ENCODE data around the gene POLG.

Gene POLG

GRCh38 chr15:89377024-89377841, 42.6 kb upstream of the POLG start:
- POLR2A ChIA-PET = interaction anchor here (0.6 to 0.8 kb wide), 2 partner anchors 15 to 46 kb away, joined by 3 read pairs; no protein-coding TSS in a partner anchor
- Histone ChIP-seq H3K4me3 (ENCODE audit: low read depth, low read length) (no peak overlapping the region), H3K36me3 (ENCODE audit: control insufficient read depth in 2 of 2, insufficient read depth in 1 of 2, low read length in 2 of 2) (no peaks in the 10 kb centered on the region)

GRCh38 chr15:89376388-89376787, 41.8 kb upstream of the POLG start:
- TF ChIP-seq, protein P1, sequence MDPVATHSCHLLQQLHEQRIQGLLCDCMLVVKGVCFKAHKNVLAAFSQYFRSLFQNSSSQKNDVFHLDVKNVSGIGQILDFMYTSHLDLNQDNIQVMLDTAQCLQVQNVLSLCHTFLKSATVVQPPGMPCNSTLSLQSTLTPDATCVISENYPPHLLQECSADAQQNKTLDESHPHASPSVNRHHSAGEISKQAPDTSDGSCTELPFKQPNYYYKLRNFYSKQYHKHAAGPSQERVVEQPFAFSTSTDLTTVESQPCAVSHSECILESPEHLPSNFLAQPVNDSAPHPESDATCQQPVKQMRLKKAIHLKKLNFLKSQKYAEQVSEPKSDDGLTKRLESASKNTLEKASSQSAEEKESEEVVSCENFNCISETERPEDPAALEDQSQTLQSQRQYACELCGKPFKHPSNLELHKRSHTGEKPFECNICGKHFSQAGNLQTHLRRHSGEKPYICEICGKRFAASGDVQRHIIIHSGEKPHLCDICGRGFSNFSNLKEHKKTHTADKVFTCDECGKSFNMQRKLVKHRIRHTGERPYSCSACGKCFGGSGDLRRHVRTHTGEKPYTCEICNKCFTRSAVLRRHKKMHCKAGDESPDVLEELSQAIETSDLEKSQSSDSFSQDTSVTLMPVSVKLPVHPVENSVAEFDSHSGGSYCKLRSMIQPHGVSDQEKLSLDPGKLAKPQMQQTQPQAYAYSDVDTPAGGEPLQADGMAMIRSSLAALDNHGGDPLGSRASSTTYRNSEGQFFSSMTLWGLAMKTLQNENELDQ (tag by site-specific recombination; IDR thresholded peaks at IDR 0.05; ENCODE audit: low read depth) = no peak
- TF ChIP-seq TCF7L2 (IDR thresholded peaks at IDR 0.05; ENCODE audit: borderline replicate concordance, low read depth, low read length) (no peak), ZFP37 (tag by site-specific recombination; IDR thresholded peaks at IDR 0.05) (no peak), ZNF146 (tag by site-specific recombination; IDR thresholded peaks at IDR 0.05) (no peak), YY1 (tag by site-specific recombination; IDR thresholded peaks at IDR 0.05) (no peak), KLF17 (tag by site-specific recombination; IDR thresholded peaks at IDR 0.05) (no peak), ZSCAN23 (tag by site-specific recombination; IDR thresholded peaks at IDR 0.05) (no peak)
- TF ChIP-seq, protein P2, sequence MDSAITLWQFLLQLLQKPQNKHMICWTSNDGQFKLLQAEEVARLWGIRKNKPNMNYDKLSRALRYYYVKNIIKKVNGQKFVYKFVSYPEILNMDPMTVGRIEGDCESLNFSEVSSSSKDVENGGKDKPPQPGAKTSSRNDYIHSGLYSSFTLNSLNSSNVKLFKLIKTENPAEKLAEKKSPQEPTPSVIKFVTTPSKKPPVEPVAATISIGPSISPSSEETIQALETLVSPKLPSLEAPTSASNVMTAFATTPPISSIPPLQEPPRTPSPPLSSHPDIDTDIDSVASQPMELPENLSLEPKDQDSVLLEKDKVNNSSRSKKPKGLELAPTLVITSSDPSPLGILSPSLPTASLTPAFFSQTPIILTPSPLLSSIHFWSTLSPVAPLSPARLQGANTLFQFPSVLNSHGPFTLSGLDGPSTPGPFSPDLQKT (IDR thresholded peaks at IDR 0.05; ENCODE audit: borderline replicate concordance, low read depth, low read length) = no peak
- TF ChIP-seq, protein P3, sequence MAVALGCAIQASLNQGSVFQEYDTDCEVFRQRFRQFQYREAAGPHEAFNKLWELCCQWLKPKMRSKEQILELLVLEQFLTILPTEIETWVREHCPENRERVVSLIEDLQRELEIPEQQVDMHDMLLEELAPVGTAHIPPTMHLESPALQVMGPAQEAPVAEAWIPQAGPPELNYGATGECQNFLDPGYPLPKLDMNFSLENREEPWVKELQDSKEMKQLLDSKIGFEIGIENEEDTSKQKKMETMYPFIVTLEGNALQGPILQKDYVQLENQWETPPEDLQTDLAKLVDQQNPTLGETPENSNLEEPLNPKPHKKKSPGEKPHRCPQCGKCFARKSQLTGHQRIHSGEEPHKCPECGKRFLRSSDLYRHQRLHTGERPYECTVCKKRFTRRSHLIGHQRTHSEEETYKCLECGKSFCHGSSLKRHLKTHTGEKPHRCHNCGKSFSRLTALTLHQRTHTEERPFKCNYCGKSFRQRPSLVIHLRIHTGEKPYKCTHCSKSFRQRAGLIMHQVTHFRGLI (tag by site-specific recombination; IDR thresholded peaks at IDR 0.05) = no peak
- Histone ChIP-seq H3K4me3 (ENCODE audit: low read depth, low read length) (no peak overlapping the region), H3K9me3 (ENCODE audit: control insufficient read depth, insufficient read depth, low read depth, low read length) (no peaks in the 10 kb centered on the region), H3K27ac (ENCODE audit: extremely low read depth, low read depth, low read length) (no peak overlapping the region), H3K4me1 (ENCODE audit: control insufficient read depth, insufficient read depth, low read length) (peaks cover 7% of the 10 kb centered on the region), H3K36me3 (ENCODE audit: control insufficient read depth in 2 of 2, insufficient read depth in 1 of 2, low read length in 2 of 2) (no peaks in the 10 kb centered on the region)
- ChIA-PET POLR2A (interaction anchor here (0.6 kb wide), 1 partner anchor 82 kb away, joined by 3 read pairs; no protein-coding TSS in a partner anchor), CTCF (interaction anchor here (0.6 to 4.7 kb wide), 9 partner anchors 14 to 471 kb away, joined by 3 to 47 read pairs (median 5); no protein-coding TSS in a partner anchor)

More at GRCh38 chr15:89377024-89377841, 42.6 kb upstream of the POLG start:
- H3K27ac ChIP-seq (ENCODE audit: extremely low read depth, low read depth, low read length) = no peak overlapping the region
- no peaks in the 10 kb centered on the region for H3K9me3 ChIP-seq (ENCODE audit: control insufficient read depth, insufficient read depth, low read depth, low read length)
- CTCF ChIA-PET = interaction anchor here (0.7 to 4.7 kb wide), 3 partner anchors 16 to 52 kb away, joined by 4 to 47 read pairs (median 6); no protein-coding TSS in a partner anchor
- H3K4me1 ChIP-seq (ENCODE audit: control insufficient read depth, insufficient read depth, low read length) = peaks cover 7% of the 10 kb centered on the region
- no peak for TF ChIP-seq AEBP2 (tag by site-specific recombination; IDR thresholded peaks at IDR 0.05; ENCODE audit: borderline replicate concordance)
- TF ChIP-seq ZNF645 (tag by site-specific recombination; IDR thresholded peaks at IDR 0.05) = no peak
- no peak for TF ChIP-seq ZNF19 (tag by site-specific recombination; IDR thresholded peaks at IDR 0.05; ENCODE audit: low read depth)
- no peak for TF ChIP-seq SCRT2 (tag by site-specific recombination; IDR thresholded peaks at IDR 0.05)
- TF ChIP-seq ZNF48 (tag by site-specific recombination; IDR thresholded peaks at IDR 0.05) = no peak
